Mammary epithelial cell (primary cell): Measurements from ENCODE around the gene TTC28.

Experiments
- CTCF ChIP-seq, 2 donors: IDR thresholded peaks in 1 of 2; conservative IDR thresholded peaks in 1 of 2; 2 replicates each; pipeline ENCODE4 v1.5.1; 2011 to 2012; ENCODE audit warnings: inconsistent platforms in 2 of 2, low read length in 2 of 2, mild to moderate bottlenecking in 2 of 2, control low read depth in 1 of 2, low read depth in 1 of 2; ENCODE audit not compliant: insufficient read depth in 1 of 2; ENCODE audit errors: extremely low read depth in 1 of 2
- EZH2 ChIP-seq: IDR thresholded peaks from 2 replicates; pipeline ENCODE4 v1.6.1; 2012; ENCODE audit warnings: low read length, inconsistent platforms, borderline replicate concordance

GRCh38 chr22:28299309-28299708 lies 380.3 kb downstream of the TTC28 start:
- TF ChIP-seq EZH2: no peak
- TF ChIP-seq CTCF (conservative IDR thresholded peaks at IDR 0.05 in 1 of 2, IDR thresholded peaks at IDR 0.05 in 1 of 2; ENCODE audit: extremely low read depth in 1 of 2, insufficient read depth in 1 of 2, low read depth in 1 of 2, low read length in 2 of 2): no peak
